DLD1 (cell line): ENCODE results near the gene HAUS5.
"Not testable (repeated sequence)": the region's sequence is repeated elsewhere in the genome, so short reads cannot be mapped to it uniquely, and the experiment has no call there.

Experiments
- in situ Hi-C: cut with HindIII; loops from 2 replicates; pipeline ENCODE4 v1.10.0; 2017; ENCODE audit warnings: low sequenced_read_pairs

HAUS5 gene

GRCh38 chr19:35642312-35642711 is 29.8 kb downstream of the HAUS5 start:
- in situ Hi-C loops, result no loop called here

- in situ Hi-C loops, result no loop called here
Observed at GRCh38 chr19:35642798-35643254, 30.3 kb downstream of the HAUS5 start.

- in situ Hi-C loops, result no loop called here
Observed at GRCh38 chr19:35643255-35644205, 31.0 kb downstream of the HAUS5 start.

GRCh38 chr19:35644206-35644986 is 31.9 kb downstream of the HAUS5 start:
- in situ Hi-C loops, result no loop called here

GRCh38 chr19:35644987-35645679 is 32.6 kb downstream of the HAUS5 start:
- in situ Hi-C loops, result no loop called here

- in situ Hi-C loops, result no loop called here
Observed at GRCh38 chr19:35645680-35646511, 33.4 kb downstream of the HAUS5 start.

- in situ Hi-C loops, result no loop called here
Observed at GRCh38 chr19:35648017-35648961, 35.8 kb downstream of the HAUS5 start, which contains the start of gene COX6B1. Gene COX6B1 (plus strand): TSS chr19:35648323. CDS start chr19:35651244, 2,921 bp downstream.

GRCh38 chr19:35650581-35650980 is 38.0 kb downstream of the HAUS5 start:
- in situ Hi-C loops, result no loop called here

GRCh38 chr19:35654828-35655227 is 42.3 kb downstream of the HAUS5 start:
- in situ Hi-C loops, result not testable (repeated sequence)

GRCh38 chr19:35655600-35655999 is 43.1 kb downstream of the HAUS5 start:
- in situ Hi-C loops, result no loop called here

GRCh38 chr19:35656700-35657099 is 44.2 kb downstream of the HAUS5 start:
- in situ Hi-C loops, result no loop called here

GRCh38 chr19:35657904-35658700 is 45.6 kb downstream of the HAUS5 start:
- in situ Hi-C loops, result no loop called here

GRCh38 chr19:35661995-35662340 is 49.4 kb downstream of the HAUS5 start:
- in situ Hi-C loops, result no loop called here

GRCh38 chr19:35663981-35664380 is 51.4 kb downstream of the HAUS5 start:
- in situ Hi-C loops, result no loop called here

GRCh38 chr19:35665157-35665556 is 52.6 kb downstream of the HAUS5 start:
- in situ Hi-C loops, result no loop called here

GRCh38 chr19:35665604-35666003 is 53.1 kb downstream of the HAUS5 start:
- in situ Hi-C loops, result no loop called here

- in situ Hi-C loops, result no loop called here
Observed at GRCh38 chr19:35666251-35666913, 53.8 kb downstream of the HAUS5 start, which contains the start of gene UPK1A. Gene UPK1A (plus strand): TSS chr19:35666517. CDS start chr19:35666813, 296 bp downstream.

GRCh38 chr19:35669566-35669965 is 57.0 kb downstream of the HAUS5 start:
- in situ Hi-C loops, result no loop called here
